GM21619 (cell line): ENCODE data around the gene NEUROD4.

Experiments
- ATAC-seq: cut with Tn5 transposase; IDR thresholded peaks from one replicate; pipeline ENCODE4 v1.9.1; 2021; ENCODE audit not compliant: unreplicated experiment

The NEUROD4 gene

DNA sequence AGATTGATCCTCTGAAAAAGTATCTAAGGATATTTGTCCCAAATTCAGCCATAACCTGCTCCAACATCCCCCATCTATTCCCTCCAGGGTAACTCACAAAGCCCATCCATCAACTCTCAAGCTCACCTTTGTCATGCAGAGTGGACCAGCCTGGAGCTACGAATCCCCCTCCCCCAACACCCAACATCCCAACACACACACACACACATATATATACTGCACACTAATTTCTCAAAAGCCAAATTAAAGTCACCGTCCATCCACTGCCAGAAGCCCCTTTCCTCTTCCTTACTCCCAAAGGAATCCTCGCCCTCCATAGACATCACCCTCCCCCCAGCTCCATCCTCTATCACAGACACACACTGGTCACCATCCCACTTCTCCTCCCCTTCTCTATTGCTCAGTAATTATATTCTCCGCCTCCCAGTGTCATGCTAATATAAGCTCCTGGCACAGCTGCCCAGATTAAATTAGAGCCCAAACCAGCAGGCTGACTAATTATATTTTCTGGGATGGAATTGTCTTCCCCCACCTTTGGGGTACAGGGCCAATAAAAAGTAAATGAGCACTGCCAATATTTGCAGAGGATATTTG lies 21.7 kb upstream of the NEUROD4 start:
- ATAC-seq = no peak

DNA sequence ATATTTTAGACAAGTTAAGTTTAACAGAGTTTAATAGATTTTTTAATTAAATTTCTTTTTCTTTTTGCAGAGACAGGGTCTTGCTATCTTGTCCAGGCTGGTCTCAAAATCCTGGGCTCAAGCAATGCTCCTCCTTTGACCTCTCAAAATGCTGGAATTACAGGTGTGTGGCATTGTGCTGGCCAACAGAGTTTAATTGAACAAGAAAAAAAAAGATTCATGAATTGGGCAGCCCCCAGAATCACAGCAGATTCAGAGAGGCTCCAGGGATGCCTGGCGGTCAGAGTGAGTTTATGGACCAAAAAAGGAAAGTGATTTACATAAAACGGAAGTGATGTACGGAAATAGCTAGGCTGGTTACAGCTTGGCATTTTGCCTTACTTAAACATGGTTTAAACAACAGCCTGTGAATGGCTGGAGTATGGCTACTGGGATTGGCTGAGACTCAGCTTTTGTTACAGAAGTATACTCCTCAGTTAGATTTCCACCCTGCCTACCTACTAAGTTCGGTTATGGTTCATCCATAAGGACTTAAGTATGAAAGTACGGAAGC lies 20.7 kb upstream of the NEUROD4 start:
- no peak for ATAC-seq

DNA sequence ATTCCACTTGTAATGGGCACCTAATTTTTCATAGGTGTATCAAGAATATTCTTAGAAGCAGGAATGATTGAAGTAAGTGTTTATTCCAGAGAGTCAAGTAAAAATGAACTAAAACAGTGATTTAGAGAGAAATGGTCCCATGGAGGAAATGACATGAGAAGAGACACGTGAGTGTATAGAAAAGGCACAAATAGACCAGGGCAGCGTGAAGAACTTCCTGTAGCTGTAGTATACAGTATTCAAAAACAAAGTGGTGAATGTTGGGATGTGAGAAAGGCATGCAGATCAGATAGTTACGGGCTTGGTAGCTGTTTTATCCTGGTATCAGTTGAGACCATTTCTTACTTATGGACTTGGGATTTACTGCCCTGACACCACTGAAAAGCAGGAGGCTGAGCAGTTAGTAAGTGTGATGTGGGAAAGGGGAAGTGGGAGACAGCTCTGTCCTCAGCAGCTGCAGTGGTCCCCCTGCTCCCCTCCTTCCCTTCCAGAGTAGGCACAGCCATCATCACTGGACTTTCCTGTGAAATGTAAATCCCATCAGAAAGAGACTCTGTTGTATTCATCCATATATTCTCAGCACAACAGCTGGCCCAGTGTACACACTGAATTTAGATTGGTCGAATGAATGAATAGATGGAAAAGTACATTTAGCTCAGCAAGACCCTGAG lies 18.4 kb upstream of the NEUROD4 start:
- ATAC-seq = no peak

- ATAC-seq = no peak
These were observed 17.4 kb upstream of the NEUROD4 start for GRCh38 chr12:55002355-55002754.

- ATAC-seq = no peak
These were observed 10.7 kb upstream of the NEUROD4 start for GRCh38 chr12:55008944-55009585.

- ATAC-seq = no peak
These were observed 2.3 kb upstream of the NEUROD4 start for GRCh38 chr12:55017416-55017925.

GRCh38 chr12:55024575-55024974 lies 4.8 kb downstream of the NEUROD4 start:
- ATAC-seq = no peak

DNA sequence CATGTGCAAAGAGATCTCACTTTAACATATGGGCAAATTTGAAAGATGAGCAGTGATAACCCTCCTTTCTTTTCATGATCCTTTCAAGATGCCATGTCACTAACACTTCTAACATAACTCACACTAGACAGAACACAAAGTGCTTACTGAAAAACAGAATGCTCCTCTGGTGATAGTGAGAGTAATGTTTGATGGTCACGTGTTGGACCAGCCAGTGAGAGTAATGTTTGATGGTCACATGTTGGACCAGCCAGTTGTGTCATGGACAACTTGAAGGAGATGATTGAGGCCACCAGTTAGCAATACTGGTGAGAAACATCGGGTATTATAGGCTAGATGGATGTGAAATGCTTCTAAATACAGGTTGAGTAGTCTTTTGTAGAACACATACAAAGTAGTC lies 5.7 kb downstream of the NEUROD4 start:
- ATAC-seq = no peak

- ATAC-seq = no peak
These were observed 14.4 kb downstream of the NEUROD4 start for GRCh38 chr12:55034218-55034617.

GRCh38 chr12:55036326-55037115 lies 16.7 kb downstream of the NEUROD4 start:
- ATAC-seq = no peak

DNA sequence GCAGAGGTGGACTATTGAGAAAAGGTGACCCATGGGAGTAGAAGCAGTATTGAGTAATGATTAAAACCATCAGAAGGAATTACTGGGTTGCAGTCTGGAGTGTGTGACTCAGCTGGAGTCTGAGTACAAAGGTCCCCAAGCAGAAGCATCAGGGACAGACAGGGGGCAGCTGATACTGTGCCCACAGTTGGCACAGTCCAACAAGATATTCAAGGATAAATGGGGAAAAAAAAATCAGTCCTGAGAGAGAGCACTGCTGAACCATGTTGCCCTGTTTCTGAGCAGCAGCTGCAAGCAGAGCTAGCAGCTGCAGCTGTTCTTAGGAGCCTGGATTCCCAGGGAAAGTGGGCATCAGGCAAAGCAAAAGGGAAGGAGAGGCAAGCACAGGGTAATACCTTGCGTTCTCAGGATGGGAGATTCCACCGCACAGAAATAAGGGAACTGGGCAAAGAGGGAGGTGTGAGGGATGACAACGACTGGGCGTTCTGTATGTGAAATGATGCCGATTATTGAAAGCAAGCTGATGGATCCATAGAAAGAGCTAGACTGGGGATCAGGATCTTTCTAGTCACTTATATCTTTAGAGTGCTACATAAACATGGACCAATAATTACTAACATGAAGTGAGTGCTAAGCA lies 17.7 kb downstream of the NEUROD4 start:
- ATAC-seq = no peak

GRCh38 chr12:55039395-55040354 lies 19.9 kb downstream of the NEUROD4 start:
- ATAC-seq = no peak

DNA sequence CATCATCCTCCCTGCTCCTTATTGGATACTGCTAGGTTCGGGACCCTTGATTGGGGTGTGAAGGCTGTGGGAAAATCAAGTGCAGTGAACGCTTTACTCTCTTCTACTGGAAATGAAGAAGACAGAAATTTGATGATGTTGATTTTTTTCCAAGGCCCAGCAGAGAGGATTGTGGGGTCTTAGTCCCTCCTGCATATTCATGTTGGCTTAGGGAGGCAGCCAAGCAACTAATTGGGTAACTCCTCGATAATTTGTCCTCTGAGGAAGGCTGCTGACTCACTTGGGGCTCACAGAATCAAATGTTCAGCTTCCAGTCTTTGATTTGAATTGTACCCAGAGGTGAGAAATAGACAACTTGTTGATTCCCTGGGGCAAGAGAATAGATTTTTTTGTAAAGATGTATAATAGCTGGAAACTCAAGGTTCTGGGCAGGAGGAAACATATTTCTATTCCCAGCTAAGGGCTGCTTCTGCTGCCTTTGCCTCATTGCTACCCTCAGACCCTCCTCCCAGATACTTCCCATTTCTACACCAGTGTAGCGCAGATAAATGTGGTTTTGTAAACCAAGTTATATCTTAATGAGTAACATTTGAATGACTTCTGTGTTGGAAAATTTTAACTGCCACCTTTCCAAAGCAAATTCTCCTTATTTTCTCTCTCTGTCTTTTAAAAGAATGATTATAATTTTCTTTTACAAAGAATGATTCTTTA lies 21.7 kb downstream of the NEUROD4 start:
- ATAC-seq = no peak

- ATAC-seq = no peak
These were observed 23.8 kb downstream of the NEUROD4 start for GRCh38 chr12:55043542-55043941.

DNA sequence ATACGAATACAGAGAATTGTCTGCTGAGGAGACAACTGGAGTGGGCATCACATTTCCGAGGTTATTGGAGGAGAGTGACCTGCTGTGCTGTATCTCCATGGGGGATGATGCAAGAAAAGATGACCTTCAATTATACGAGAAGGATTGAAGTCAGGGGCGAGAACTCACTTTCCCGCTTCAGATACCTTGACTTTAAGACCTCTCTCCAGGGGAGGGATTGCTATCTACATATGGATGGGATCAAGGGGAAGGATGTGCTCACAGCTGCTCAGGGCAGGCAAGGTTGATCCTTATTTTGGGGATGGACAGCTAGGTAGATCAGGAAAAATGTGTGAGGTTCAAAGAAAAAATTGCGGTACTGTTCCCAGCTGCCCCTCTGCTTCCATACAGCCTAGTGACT lies 24.4 kb downstream of the NEUROD4 start:
- ATAC-seq = no peak

GRCh38 chr12:55049676-55050075 lies 29.9 kb downstream of the NEUROD4 start:
- ATAC-seq = no peak

- ATAC-seq = no peak
These were observed 31.6 kb downstream of the NEUROD4 start for GRCh38 chr12:55051197-55051947.

DNA sequence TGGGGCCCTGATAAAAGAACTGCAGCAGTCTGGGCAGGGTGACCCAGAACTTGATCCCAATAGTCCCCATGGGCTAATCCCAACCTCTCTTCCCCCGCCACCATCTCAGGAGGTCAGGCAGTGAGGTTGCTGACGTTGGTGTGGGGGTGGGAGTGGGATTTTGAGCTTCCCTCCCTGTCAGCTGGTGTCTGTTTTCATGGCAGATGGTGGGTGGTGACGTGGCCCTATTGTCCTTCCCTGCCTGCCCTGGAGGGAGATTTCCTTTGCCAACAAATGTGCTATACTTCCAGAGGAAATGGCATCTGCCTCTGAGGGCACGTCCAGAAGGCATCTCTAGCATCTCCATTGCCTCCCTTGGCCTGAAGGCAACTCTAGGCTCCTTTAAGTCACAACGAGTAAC lies 37.7 kb downstream of the NEUROD4 start:
- no peak for ATAC-seq
